Testis (tissue), 2 donors: Measurements from ENCODE around the gene MPRIP.

ENCODE experiments used
- CTCF ChIP-seq, 3 experiments: fragments of 450-650 bp in 2 of 3; fragments of 200-600 bp in 1 of 3; sonication (generic) in 1 of 3; IDR thresholded peaks; one replicate each; pipeline ENCODE4 v1.5.1; 2016 to 2019; ENCODE audit warnings: antibody characterized with exemption in 3 of 3, mild to moderate bottlenecking in 2 of 3, moderate library complexity in 1 of 3
- POLR2A ChIP-seq: fragments of 450-650 bp; IDR thresholded peaks from one replicate; pipeline ENCODE4 v1.6.1; 2017; ENCODE audit warnings: antibody characterized with exemption, mild to moderate bottlenecking, moderate library complexity

- TF ChIP-seq CTCF (IDR thresholded peaks at IDR 0.05) = no peak
- no peak for TF ChIP-seq POLR2A
These were observed 54.4 kb downstream of the MPRIP start for GRCh38 chr17:17096438-17097178.
